ENCODE results near the gene SLC4A1. TPM values are rescaled to one million over a fixed set of nuclear protein-coding genes. Genes with fewer than 3 reads are reported as not detected.

SLC4A1 gene
- not detected in 2 replicates for total RNA-seq
- not detected in 2 replicates for polyA plus RNA-seq
- not detected in 2 replicates for polyA plus RNA-seq (2011; cell fraction: cytosol; rRNA removed)
- polyA plus RNA-seq (2011; cell fraction: nucleus; rRNA removed), result not detected in 2 replicates
- not detected in 2 replicates for polyA plus RNA-seq (2012)
- polyA minus RNA-seq, result not detected in 2 replicates
- polyA minus RNA-seq (2011; cell fraction: cytosol; rRNA and poly(A)+ RNA removed), result not detected
- not detected in 2 replicates for polyA minus RNA-seq (2011; cell fraction: nucleus; rRNA and poly(A)+ RNA removed)
- not detected for Bru-seq, nascent RNA
- not detected for BruChase-seq, experiment 1, labeled RNA remaining after a 6-hour chase
- not detected for BruChase-seq, experiment 2, labeled RNA remaining after a 2-hour chase
- long read RNA-seq, result 0 reads

DNA sequence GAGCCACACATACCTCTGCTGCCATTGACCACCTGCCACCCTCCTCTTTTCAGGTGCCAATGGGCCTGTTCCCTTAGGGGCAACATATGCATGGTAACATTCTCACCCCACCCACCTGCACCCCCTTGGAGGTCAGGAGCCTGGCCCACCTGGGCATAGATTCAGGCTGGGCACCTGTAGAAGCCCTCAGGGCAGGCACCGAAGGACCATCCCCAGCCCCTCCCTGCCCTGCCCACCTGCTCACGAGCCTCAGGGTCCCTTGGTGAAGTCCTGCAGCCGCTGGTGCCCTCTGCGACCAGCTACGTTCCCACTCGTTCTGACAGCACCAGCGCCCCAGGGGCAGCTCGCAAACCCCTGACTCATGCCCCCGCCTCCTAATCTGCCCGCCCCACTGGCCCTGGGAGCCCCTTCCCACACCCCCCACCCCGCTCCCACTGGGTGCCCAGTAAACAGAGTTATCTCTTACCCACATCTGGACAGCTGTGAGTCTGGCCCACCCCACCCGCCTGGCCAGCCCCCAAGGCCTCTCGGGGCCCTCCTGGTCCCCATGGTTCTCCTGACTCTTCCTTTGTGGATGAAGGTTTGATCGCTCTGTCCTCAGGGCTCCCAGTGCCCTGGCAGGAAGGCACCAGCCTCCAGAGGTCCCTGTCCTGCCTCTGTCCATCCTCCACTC, at the start of gene SLC4A1:
SLC4A1 (minus strand) TSS at position 318 of the 673 bp plus-strand sequence. CDS start 5,269 bp downstream, outside the sequence.
- Histone ChIP-seq H3K27ac (ENCODE audit: insufficient read depth, low read depth, low read length) (no peak within 1 kb of the TSS), H3K9ac (replicated peaks; ENCODE audit: extremely low read depth, insufficient read depth, low read length) (no peak within 1 kb of the TSS), H3K9me3 (replicated peaks; ENCODE audit: control insufficient read depth, insufficient read depth, low read length) (no peaks in the 10 kb centered on the region), H3K36me3 (ENCODE audit: control insufficient read depth in 2 of 2, extremely low read depth in 1 of 2, insufficient read depth in 2 of 2, low read length in 2 of 2) (no peaks in the 10 kb centered on the region), H4K20me1 (replicated peaks; ENCODE audit: control insufficient read depth, extremely low read depth, insufficient read depth, low read length) (no peaks in the 10 kb centered on the region), H3K4me3 (replicated peaks in 1 of 3; ENCODE audit: insufficient read depth in 1 of 3, low read depth in 1 of 3, low read length in 3 of 3) (no peak within 1 kb of the TSS), H3K4me1 (ENCODE audit: control insufficient read depth, extremely low read depth, insufficient read depth, low read length) (no peaks in the 10 kb centered on the region), H3K9me1 (replicated peaks; ENCODE audit: control insufficient read depth, extremely low read depth, insufficient read depth, low read length) (no peaks in the 10 kb centered on the region), H3K79me2 (ENCODE audit: control insufficient read depth, insufficient read depth, low read length) (no peaks in the 10 kb centered on the region), H2AFZ (ENCODE audit: low read depth, low read length) (no peak within 1 kb of the TSS), H3K4me2 (ENCODE audit: insufficient read depth, low read length) (no peak within 1 kb of the TSS), H3K27me3 (ENCODE audit: control insufficient read depth in 2 of 2, insufficient read depth in 2 of 2, low read length in 2 of 2) (peaks cover 0 to 1% of the 10 kb centered on the region in 2 experiments)
- dilution Hi-C loops (cut with MboI; ENCODE audit: extremely low pct_ligation_motif_present, low sequenced_read_pairs), result no loop called here
- DNase-seq (ENCODE audit: low read depth, low spot score) (no peak), FAIRE-seq (no peak)
- no peak for TF ChIP-seq JUN (IDR thresholded peaks at IDR 0.05; ENCODE audit: borderline replicate concordance, insufficient read depth, insufficient read length, low read depth)
- no peak for TF ChIP-seq EZH2 (IDR thresholded peaks at IDR 0.05; ENCODE audit: borderline replicate concordance, low read depth, low read length, severe bottlenecking)
- TF ChIP-seq CTCF (IDR thresholded peaks at IDR 0.05; ENCODE audit: extremely low read depth in 1 of 2, insufficient read depth in 1 of 2, low read depth in 1 of 2, low read length in 2 of 2), result no peak
- TF ChIP-seq MYC (IDR thresholded peaks at IDR 0.05; ENCODE audit: low read depth, low read length), result no peak
- no peak for TF ChIP-seq POLR2AphosphoS5 (IDR thresholded peaks at IDR 0.05; ENCODE audit: insufficient read depth, low read depth, low read length)
- no peak for TF ChIP-seq GATA2 (IDR thresholded peaks at IDR 0.05; ENCODE audit: insufficient read depth, insufficient read length, low read depth, low read length)
- TF ChIP-seq, protein P1, sequence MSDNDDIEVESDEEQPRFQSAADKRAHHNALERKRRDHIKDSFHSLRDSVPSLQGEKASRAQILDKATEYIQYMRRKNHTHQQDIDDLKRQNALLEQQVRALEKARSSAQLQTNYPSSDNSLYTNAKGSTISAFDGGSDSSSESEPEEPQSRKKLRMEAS (IDR thresholded peaks at IDR 0.05; ENCODE audit: insufficient read depth, insufficient read length), result no peak
- TF ChIP-seq POLR2A (IDR thresholded peaks at IDR 0.05; ENCODE audit: low read depth, low read length), result no peak
- TF ChIP-seq FOS (IDR thresholded peaks at IDR 0.05; ENCODE audit: borderline replicate concordance, insufficient read depth, low read length), result no peak
- intact Hi-C loops (cut with micrococcal nuclease), result no loop called here
- ChIA-PET CTCF (interaction anchor here (1.0 kb wide), 1 partner anchor 19 kb away, joined by 3 read pairs; no protein-coding TSS in a partner anchor), POLR2A (no interaction called here)
- BruUV-seq (replicated peaks), result no TSS peak

Data from endothelial cell of umbilical vein (primary cell).